GM19438 (cell line): ENCODE measurements around the gene ZNF384.

Experiments
- ATAC-seq: cut with Tn5 transposase; IDR thresholded peaks from one replicate; pipeline ENCODE4 v1.9.1; 2021; ENCODE audit warnings: low read depth; ENCODE audit not compliant: unreplicated experiment

ZNF384 gene

GRCh38 chr12:6631549-6631961 is 57.6 kb downstream of the ZNF384 start:
- no peak for ATAC-seq

- ATAC-seq: no peak
Observed at GRCh38 chr12:6630736-6631135, 58.4 kb downstream of the ZNF384 start.

- no peak for ATAC-seq
Observed at GRCh38 chr12:6627616-6628015, 61.6 kb downstream of the ZNF384 start.

DNA sequence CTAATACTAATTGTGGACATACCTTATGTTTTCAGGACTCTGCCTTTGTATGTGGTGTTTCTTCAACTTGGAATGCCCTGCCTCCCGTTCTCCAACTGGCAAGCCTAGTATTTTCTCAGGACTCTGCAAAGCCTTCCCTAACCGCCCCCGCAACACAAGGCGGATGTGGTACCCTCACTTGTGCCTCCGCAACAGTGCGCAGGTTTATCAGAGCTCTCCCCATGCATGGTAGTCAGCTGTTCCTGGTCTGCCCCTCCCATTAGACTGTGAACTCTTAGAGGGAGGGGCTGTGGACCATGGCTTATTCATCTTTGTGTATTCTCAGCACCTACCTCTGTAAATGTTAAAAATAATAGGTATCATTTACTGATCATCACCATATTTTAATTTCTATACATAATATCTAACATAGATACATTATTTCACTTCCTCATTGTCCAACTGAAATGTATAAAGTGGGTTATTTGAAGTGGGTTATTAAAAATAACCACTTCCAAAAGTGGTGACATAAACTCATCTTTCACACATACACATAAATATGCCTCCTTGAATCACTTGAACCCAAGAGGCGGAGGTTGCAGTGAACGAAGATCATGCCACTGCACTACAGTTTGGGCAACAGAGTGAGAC is 62.4 kb downstream of the ZNF384 start:
- no peak for ATAC-seq

DNA sequence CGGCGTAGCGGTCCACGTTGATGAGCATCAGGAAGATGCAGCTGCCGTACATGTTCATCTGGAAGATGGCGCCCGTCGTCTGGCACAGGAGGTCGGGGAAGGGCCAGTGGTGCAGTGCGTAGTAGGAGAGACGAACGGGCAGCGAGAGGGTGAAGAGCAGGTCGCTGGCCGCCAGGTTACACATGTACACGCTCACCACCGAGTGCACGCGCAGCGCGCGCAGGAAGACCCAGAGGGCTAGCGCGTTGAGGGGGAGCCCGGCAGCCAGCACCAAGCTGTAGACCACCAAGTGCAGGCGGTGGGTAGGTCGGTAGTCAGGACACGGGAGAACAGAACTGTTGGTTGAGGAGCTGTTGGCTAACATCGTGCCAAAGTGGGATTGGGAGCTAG is 68.3 kb downstream of the ZNF384 start:
- ATAC-seq: no peak

GRCh38 chr12:6620137-6620884 is 68.9 kb downstream of the ZNF384 start:
- no peak for ATAC-seq

DNA sequence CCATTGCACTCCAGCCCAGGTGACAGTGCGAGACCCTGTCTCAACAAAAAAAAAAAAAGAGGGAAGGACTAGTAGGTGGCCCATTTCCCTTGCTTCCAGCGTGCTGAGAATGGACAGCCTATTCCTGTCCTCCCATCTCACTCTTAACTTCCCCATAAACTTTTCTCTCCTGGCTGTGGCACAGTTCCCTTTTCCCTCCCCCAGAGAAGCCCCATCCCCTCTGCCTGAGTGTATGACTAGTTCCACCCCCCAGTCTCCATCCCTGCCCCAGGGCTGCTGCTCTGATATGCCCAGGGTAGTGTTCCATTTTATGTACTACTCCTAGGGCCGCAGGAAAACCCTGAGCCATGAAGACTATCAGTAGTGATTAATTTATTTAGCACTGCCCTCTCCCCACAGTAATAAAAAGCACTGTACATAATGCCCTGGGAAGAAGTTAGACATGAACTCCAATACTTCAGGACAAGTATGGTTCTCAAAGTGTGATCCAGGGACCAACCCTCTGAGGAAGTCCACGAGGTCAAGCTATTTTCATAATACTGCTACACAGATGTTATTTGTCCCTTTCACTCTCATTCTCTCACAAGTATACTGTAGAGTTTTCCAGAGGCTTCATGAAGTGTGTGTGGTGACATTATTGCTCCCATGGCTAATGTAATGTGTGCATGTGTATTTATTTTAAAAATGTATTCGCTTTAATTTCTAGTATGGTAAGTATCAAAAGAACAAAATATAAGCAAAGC is 70.5 kb downstream of the ZNF384 start:
- ATAC-seq: no peak
